ENCODE data around the gene FSD1. TPM values are rescaled to one million over a fixed set of nuclear protein-coding genes. Genes with fewer than 3 reads are reported as not detected.
A peak's percentile ranks its signal among the peaks of the same experiment; 100 is the strongest.

The FSD1 gene
- total and polyA plus RNA-seq, 9 of the 15 experiments (the other 6 are each of a cell fraction or from before 2014, with no cell fraction given) = 0.11 to 1.9 (median 0.94) TPM; not detected in 1

- TF ChIP-seq GATAD2A (IDR thresholded peaks at IDR 0.05) (no peak), ETV1 (tag; conservative IDR thresholded peaks at IDR 0.05; ENCODE audit: low read depth) (no peak), STAG1 (CRISPR knock-in tag; IDR thresholded peaks at IDR 0.05; ENCODE audit: borderline replicate concordance) (no peak), SMAD4 (CRISPR knock-in tag; conservative IDR thresholded peaks at IDR 0.05) (0 out of 2 replicates have a peak, but pooled peaks have one; percentile 13), SRF (CRISPR knock-in tag; IDR thresholded peaks at IDR 0.05) (no peak; a peak in 1 of 4 replicates), ETS1 (conservative IDR thresholded peaks at IDR 0.05; ENCODE audit: control insufficient read depth, low read depth, low read length) (0 out of 2 replicates have a peak, but pooled peaks have one; percentile 24), E2F5 (CRISPR knock-in tag; IDR thresholded peaks at IDR 0.05) (no peak), THRA (IDR thresholded peaks at IDR 0.05) (no peak), NCOA2 (IDR thresholded peaks at IDR 0.05; ENCODE audit: partially characterized antibody in 2 of 2) (no peak), CBX3 (IDR thresholded peaks at IDR 0.05; ENCODE audit: borderline replicate concordance in 1 of 2, low read length in 2 of 2) (peak in 1 of 2 experiments; percentile 41; a peak in 1 of 3 replicates), ZNF175 (CRISPR knock-in tag; IDR thresholded peaks at IDR 0.05; ENCODE audit: low read depth) (no peak), AFF4 (CRISPR knock-in tag; IDR thresholded peaks at IDR 0.05) (no peak), NELFE (IDR thresholded peaks at IDR 0.05; ENCODE audit: insufficient read depth, insufficient read length) (no peak), RBM14 (IDR thresholded peaks at IDR 0.05; ENCODE audit: borderline replicate concordance, insufficient read depth, low read depth, low read length) (no peak), HNRNPLL (IDR thresholded peaks at IDR 0.05; ENCODE audit: low read depth, low read length, poor library complexity, severe bottlenecking) (no peak), KDM2B (CRISPR knock-in tag; IDR thresholded peaks at IDR 0.05) (no peak), USF2 (CRISPR knock-in tag; IDR thresholded peaks at IDR 0.05) (peak; percentile 54; the same call in 1 of the 2 replicates), HCFC1 (IDR thresholded peaks at IDR 0.05; ENCODE audit: low read depth, low read length) (no peak)
Measured at GRCh38 chr19:4327252-4327876, 23.0 kb downstream of the FSD1 start (continued).
